Astrocyte (in vitro differentiated cells and primary cell): Measurements from ENCODE around the gene FABP7.
"Not testable (repeated sequence)": the region's sequence is repeated elsewhere in the genome, so short reads cannot be mapped to it uniquely, and the experiment has no call there.

Source experiments
- CTCF ChIP-seq: IDR thresholded peaks from 2 replicates; pipeline ENCODE4 v1.5.1; 2011; ENCODE audit warnings: low read depth, mild to moderate bottlenecking, inconsistent platforms, low read length, moderate library complexity; ENCODE audit not compliant: insufficient read depth
- EZH2 ChIP-seq: IDR thresholded peaks from 2 replicates; pipeline ENCODE4 v1.6.1; 2012; ENCODE audit warnings: mild to moderate bottlenecking, low read length, inconsistent platforms; ENCODE audit not compliant: insufficient read depth

GRCh38 chr6:122748945-122749344, 30.6 kb upstream of the FABP7 start:
- TF ChIP-seq CTCF, EZH2: not testable (repeated sequence)
